Measurements from ENCODE around the gene METTL25B.

The METTL25B gene

DNA sequence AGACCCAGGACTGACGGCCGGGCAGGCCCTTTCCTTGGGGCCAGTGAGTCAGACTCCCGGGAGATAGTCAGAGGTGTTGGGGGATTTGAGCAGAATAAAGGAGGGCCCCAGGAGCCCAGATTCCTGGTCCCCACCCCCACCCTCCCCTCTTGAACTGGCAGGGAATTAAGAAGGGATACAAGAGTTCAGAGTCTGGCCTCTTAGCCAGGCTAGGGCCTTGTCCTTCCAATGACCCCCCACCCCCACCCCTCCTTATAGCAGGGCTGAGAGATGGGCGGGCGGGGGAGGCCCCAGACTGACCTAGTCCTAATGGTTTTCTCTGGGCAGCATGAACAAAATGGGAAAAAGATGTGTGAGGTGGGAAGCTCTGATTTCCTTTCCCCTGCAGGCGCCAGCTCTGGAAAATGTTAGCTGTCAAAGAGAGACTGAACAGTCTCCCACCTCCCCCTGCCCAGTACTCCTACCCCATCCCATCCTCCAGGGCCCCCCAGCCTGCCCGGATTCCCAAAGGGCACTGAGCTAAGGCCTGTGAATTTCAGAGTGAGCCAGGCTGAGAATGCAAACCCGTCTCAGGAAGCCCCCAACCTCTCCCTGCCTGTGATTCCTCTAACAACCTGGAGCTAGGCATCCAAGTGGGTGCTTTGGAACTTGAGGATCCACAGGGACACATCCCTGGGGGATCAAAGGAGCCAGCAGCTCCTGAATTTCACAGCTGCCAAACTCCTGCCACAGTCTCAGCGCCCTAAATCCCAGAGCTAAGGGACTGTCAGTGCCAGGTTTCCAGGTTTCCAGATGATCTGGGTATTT is 17.1 kb upstream of the METTL25B start:
- Histone ChIP-seq H3K9ac (ENCODE audit: low read depth, low read length) (peak overlapping the region; percentile 47; the same call in 1 of the 2 replicates), H3K4me3 (ENCODE audit: low read length) (no peak overlapping the region), H3K9me3 (ENCODE audit: insufficient read depth, low read depth, low read length) (no peaks in the 10 kb centered on the region), H3K4me1 (ENCODE audit: insufficient read depth, low read length) (peaks cover 44% of the 10 kb centered on the region), H3K36me3 (ENCODE audit: insufficient read depth, low read depth, low read length) (no peaks in the 10 kb centered on the region), H3K27ac (ENCODE audit: low read length) (no peak overlapping the region), H3K27me3 (ENCODE audit: insufficient read depth, low read length) (peaks cover 4% of the 10 kb centered on the region; the same call in 1 of the 2 replicates)

DNA sequence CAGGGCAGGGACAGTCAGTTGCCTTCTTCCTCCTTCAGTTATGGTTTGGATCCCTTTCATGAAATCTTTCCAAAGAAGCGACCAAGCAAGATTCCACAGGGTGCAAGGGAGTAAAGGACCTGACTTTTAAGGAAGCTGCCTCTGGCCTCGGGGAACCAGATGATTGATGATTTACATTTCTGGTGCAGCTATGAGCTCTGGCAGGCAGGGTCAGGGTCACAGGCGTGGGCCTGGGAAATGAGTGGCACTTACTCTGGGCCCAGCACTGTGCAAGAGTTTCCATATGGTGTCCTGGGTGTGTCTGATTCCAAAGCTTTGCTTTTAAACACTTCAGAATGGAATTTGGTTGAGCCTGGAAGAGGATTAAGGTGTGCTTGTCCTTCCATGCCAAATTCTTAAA is 15.6 kb upstream of the METTL25B start:
- Histone ChIP-seq H3K4me1 (ENCODE audit: insufficient read depth, low read length) (peaks cover 37% of the 10 kb centered on the region), H3K27ac (ENCODE audit: low read length) (no peak overlapping the region), H3K4me3 (ENCODE audit: low read length) (no peak overlapping the region), H3K36me3 (ENCODE audit: insufficient read depth, low read depth, low read length) (no peaks in the 10 kb centered on the region), H3K9ac (ENCODE audit: low read depth, low read length) (no peak overlapping the region), H3K9me3 (ENCODE audit: insufficient read depth, low read depth, low read length) (no peaks in the 10 kb centered on the region), H3K27me3 (ENCODE audit: insufficient read depth, low read length) (peaks cover 4% of the 10 kb centered on the region; the same call in 1 of the 2 replicates)

DNA sequence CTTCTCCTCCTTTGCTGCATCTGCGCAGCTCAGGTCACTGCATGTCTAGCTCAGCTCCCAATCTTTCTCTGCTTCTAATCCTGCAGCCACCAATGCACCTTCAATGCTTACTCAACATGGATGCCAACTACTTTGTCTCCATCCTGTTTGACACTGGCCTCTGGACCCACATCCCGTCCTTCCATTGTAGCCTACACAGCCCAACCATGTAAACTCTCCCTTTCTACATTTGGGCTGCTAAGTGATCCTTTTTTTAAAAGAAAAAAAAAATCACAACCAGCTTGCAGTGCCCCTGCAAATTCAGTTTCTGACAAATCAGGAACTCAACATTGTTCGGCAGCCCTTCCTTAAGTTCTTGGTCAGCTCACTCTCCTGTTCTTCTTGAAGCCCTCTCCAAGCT is 13.4 kb upstream of the METTL25B start:
- H3K36me3 ChIP-seq (ENCODE audit: insufficient read depth, low read depth, low read length) = no peaks in the 10 kb centered on the region
- no peak overlapping the region for H3K4me3 ChIP-seq (ENCODE audit: low read length)
- no peak overlapping the region for H3K9ac ChIP-seq (ENCODE audit: low read depth, low read length)
- peaks cover 16% of the 10 kb centered on the region for H3K4me1 ChIP-seq (ENCODE audit: insufficient read depth, low read length)
- peaks cover 4% of the 10 kb centered on the region; the same call in 1 of the 2 replicates for H3K27me3 ChIP-seq (ENCODE audit: insufficient read depth, low read length)
- no peak overlapping the region for H3K27ac ChIP-seq (ENCODE audit: low read length)
- no peaks in the 10 kb centered on the region for H3K9me3 ChIP-seq (ENCODE audit: insufficient read depth, low read depth, low read length)

- H3K36me3 ChIP-seq (ENCODE audit: insufficient read depth, low read depth, low read length) = peaks cover 17% of the 10 kb centered on the region
- H3K9me3 ChIP-seq (ENCODE audit: insufficient read depth, low read depth, low read length) = no peaks in the 10 kb centered on the region
- no peaks in the 10 kb centered on the region for H3K4me1 ChIP-seq (ENCODE audit: insufficient read depth, low read length)
- no peak overlapping the region for H3K27ac ChIP-seq (ENCODE audit: low read length)
- no peak overlapping the region for H3K4me3 ChIP-seq (ENCODE audit: low read length)
- H3K27me3 ChIP-seq (ENCODE audit: insufficient read depth, low read length) = no peaks in the 10 kb centered on the region
- no peak overlapping the region for H3K9ac ChIP-seq (ENCODE audit: low read depth, low read length)
Measured at GRCh38 chr1:156717351-156717750, 10.9 kb upstream of the METTL25B start.

- no peak overlapping the region for H3K27ac ChIP-seq (ENCODE audit: low read length)
- H3K9me3 ChIP-seq (ENCODE audit: insufficient read depth, low read depth, low read length) = no peaks in the 10 kb centered on the region
- peaks cover 8% of the 10 kb centered on the region; the same call in 1 of the 2 replicates for H3K4me1 ChIP-seq (ENCODE audit: insufficient read depth, low read length)
- no peaks in the 10 kb centered on the region for H3K27me3 ChIP-seq (ENCODE audit: insufficient read depth, low read length)
- H3K9ac ChIP-seq (ENCODE audit: low read depth, low read length) = no peak overlapping the region
- H3K4me3 ChIP-seq (ENCODE audit: low read length) = no peak overlapping the region
- H3K36me3 ChIP-seq (ENCODE audit: insufficient read depth, low read depth, low read length) = peaks cover 49% of the 10 kb centered on the region
Measured at GRCh38 chr1:156721131-156721530, 7.1 kb upstream of the METTL25B start.

DNA sequence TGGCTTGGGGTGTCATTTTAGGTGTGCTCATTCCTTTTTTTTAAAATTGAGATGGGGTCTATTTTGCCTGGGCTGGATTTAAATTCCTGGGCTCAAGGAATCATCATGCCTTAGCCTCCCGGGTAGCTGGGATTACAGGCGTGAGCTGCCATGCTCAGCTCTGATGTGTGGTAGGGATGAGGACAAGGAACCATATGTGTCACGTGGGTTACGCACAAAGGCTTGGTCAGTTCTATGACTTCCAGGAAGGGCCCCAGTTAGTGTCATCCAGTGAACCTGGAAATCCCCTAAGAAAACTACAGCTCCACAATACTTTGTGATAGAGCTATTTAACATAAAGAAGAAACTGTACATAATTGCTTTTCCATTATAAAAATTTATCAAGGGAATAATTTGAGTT is 6.7 kb upstream of the METTL25B start:
- H3K27ac ChIP-seq (ENCODE audit: low read length) = no peak overlapping the region

GRCh38 chr1:156725683-156726280 is 2.5 kb upstream of the METTL25B start:
- Histone ChIP-seq H3K27me3 (ENCODE audit: insufficient read depth, low read length) (no peaks in the 10 kb centered on the region), H3K36me3 (ENCODE audit: insufficient read depth, low read depth, low read length) (peaks cover 56% of the 10 kb centered on the region), H3K9me3 (ENCODE audit: insufficient read depth, low read depth, low read length) (no peaks in the 10 kb centered on the region), H3K27ac (ENCODE audit: low read length) (no peak overlapping the region), H3K4me1 (ENCODE audit: insufficient read depth, low read length) (peaks cover 23% of the 10 kb centered on the region), H3K4me3 (ENCODE audit: low read length) (peak overlapping the region; percentile 99), H3K9ac (ENCODE audit: low read depth, low read length) (no peak overlapping the region)

More for the DNA sequence above, 6.7 kb upstream of the METTL25B start:
- no peaks in the 10 kb centered on the region for H3K27me3 ChIP-seq (ENCODE audit: insufficient read depth, low read length)
- H3K4me3 ChIP-seq (ENCODE audit: low read length) = no peak overlapping the region
- H3K36me3 ChIP-seq (ENCODE audit: insufficient read depth, low read depth, low read length) = peaks cover 53% of the 10 kb centered on the region
- H3K9me3 ChIP-seq (ENCODE audit: insufficient read depth, low read depth, low read length) = no peaks in the 10 kb centered on the region
- peaks cover 11% of the 10 kb centered on the region; the same call in 1 of the 2 replicates for H3K4me1 ChIP-seq (ENCODE audit: insufficient read depth, low read length)
- no peak overlapping the region for H3K9ac ChIP-seq (ENCODE audit: low read depth, low read length)

GRCh38 chr1:156726549-156727226 is 1.6 kb upstream of the METTL25B start:
- Histone ChIP-seq H3K36me3 (ENCODE audit: insufficient read depth, low read depth, low read length) (peaks cover 47% of the 10 kb centered on the region), H3K27ac (ENCODE audit: low read length) (no peak overlapping the region), H3K27me3 (ENCODE audit: insufficient read depth, low read length) (no peaks in the 10 kb centered on the region), H3K9ac (ENCODE audit: low read depth, low read length) (peak overlapping the region; percentile 97; the same call in 1 of the 2 replicates), H3K4me3 (ENCODE audit: low read length) (peak overlapping the region; percentile 99), H3K9me3 (ENCODE audit: insufficient read depth, low read depth, low read length) (no peaks in the 10 kb centered on the region), H3K4me1 (ENCODE audit: insufficient read depth, low read length) (peaks cover 23% of the 10 kb centered on the region)

- Histone ChIP-seq H3K4me1 (ENCODE audit: insufficient read depth, low read length) (peaks cover 23% of the 10 kb centered on the region), H3K27ac (ENCODE audit: low read length) (no peak overlapping the region), H3K36me3 (ENCODE audit: insufficient read depth, low read depth, low read length) (peaks cover 47% of the 10 kb centered on the region), H3K27me3 (ENCODE audit: insufficient read depth, low read length) (no peaks in the 10 kb centered on the region), H3K4me3 (ENCODE audit: low read length) (peak overlapping the region; percentile 99), H3K9me3 (ENCODE audit: insufficient read depth, low read depth, low read length) (no peaks in the 10 kb centered on the region), H3K9ac (ENCODE audit: low read depth, low read length) (peak overlapping the region; percentile 97)
Measured at GRCh38 chr1:156727492-156727891, 777 bp upstream of the METTL25B start.

- Histone ChIP-seq H3K9ac (ENCODE audit: low read depth, low read length) (peak within 1 kb of the TSS; percentile 97), H3K27ac (ENCODE audit: low read length) (peak within 1 kb of the TSS; percentile 86), H3K4me1 (ENCODE audit: insufficient read depth, low read length) (peaks cover 23% of the 10 kb centered on the region), H3K9me3 (ENCODE audit: insufficient read depth, low read depth, low read length) (no peaks in the 10 kb centered on the region), H3K27me3 (ENCODE audit: insufficient read depth, low read length) (no peaks in the 10 kb centered on the region), H3K4me3 (ENCODE audit: low read length) (peak within 1 kb of the TSS; percentile 99), H3K36me3 (ENCODE audit: insufficient read depth, low read depth, low read length) (peaks cover 45% of the 10 kb centered on the region)
Measured at GRCh38 chr1:156728599-156729462, 562 bp downstream of the METTL25B start, which contains the start of gene ISG20L2. ISG20L2 (minus strand) TSS chr1:156728766; CDS start chr1:156727652, 1,114 bp downstream.

All from iPS-20b (cell line).